HL-60/S4 treated with phorbol 12-myristate 13-acetate at 8.2 ng/mL for 4 days and 3 days (cell line): ENCODE results near the gene ROBO2.

Experiments used
- in situ Hi-C: fragments of 300-500 bp; cut with MboI; formaldehyde crosslinking; loops from 2 replicates; pipeline ENCODE4 v1.15.0; 2022; ENCODE audit warnings: low sequenced_read_pairs

The ROBO2 gene

GRCh38 chr3:77188210-77188609, 148.3 kb downstream of the ROBO2 start:
- in situ Hi-C loops: no loop called here

- in situ Hi-C loops: no loop called here
These were observed 149.4 kb downstream of the ROBO2 start for GRCh38 chr3:77189258-77189657.

GRCh38 chr3:77189684-77190083, 149.8 kb downstream of the ROBO2 start:
- in situ Hi-C loops: no loop called here

GRCh38 chr3:77190374-77190773, 150.5 kb downstream of the ROBO2 start:
- in situ Hi-C loops: no loop called here

GRCh38 chr3:77191014-77191413, 151.1 kb downstream of the ROBO2 start:
- in situ Hi-C loops: no loop called here

- in situ Hi-C loops: no loop called here
These were observed 151.7 kb downstream of the ROBO2 start for GRCh38 chr3:77191640-77192039.

GRCh38 chr3:77195766-77196545, 156.1 kb downstream of the ROBO2 start:
- in situ Hi-C loops: no loop called here

GRCh38 chr3:77197408-77197807, 157.5 kb downstream of the ROBO2 start:
- in situ Hi-C loops: no loop called here

- in situ Hi-C loops: no loop called here
These were observed 164.0 kb downstream of the ROBO2 start for GRCh38 chr3:77203851-77204250.

GRCh38 chr3:77204788-77205187, 164.9 kb downstream of the ROBO2 start:
- in situ Hi-C loops: no loop called here

- in situ Hi-C loops: no loop called here
These were observed 167.9 kb downstream of the ROBO2 start for GRCh38 chr3:77207753-77208152.

GRCh38 chr3:77222701-77223100, 182.8 kb downstream of the ROBO2 start:
- in situ Hi-C loops: no loop called here

- in situ Hi-C loops: no loop called here
These were observed 187.7 kb downstream of the ROBO2 start for GRCh38 chr3:77227567-77227966.

GRCh38 chr3:77232557-77232956, 192.7 kb downstream of the ROBO2 start:
- in situ Hi-C loops: no loop called here

- in situ Hi-C loops: no loop called here
These were observed 194.1 kb downstream of the ROBO2 start for GRCh38 chr3:77234004-77234403.

- in situ Hi-C loops: no loop called here
These were observed 196.2 kb downstream of the ROBO2 start for GRCh38 chr3:77236118-77236517.

GRCh38 chr3:77240072-77240650, 200.3 kb downstream of the ROBO2 start:
- in situ Hi-C loops: no loop called here

GRCh38 chr3:77242371-77242770, 202.5 kb downstream of the ROBO2 start:
- in situ Hi-C loops: no loop called here

GRCh38 chr3:77244981-77245380, 205.1 kb downstream of the ROBO2 start:
- in situ Hi-C loops: no loop called here

- in situ Hi-C loops: no loop called here
These were observed 207.2 kb downstream of the ROBO2 start for GRCh38 chr3:77247061-77247460.

GRCh38 chr3:77247817-77248216, 207.9 kb downstream of the ROBO2 start:
- in situ Hi-C loops: no loop called here

GRCh38 chr3:77248420-77248819, 208.5 kb downstream of the ROBO2 start:
- in situ Hi-C loops: no loop called here

- in situ Hi-C loops: no loop called here
These were observed 211.2 kb downstream of the ROBO2 start for GRCh38 chr3:77251136-77251535.
